HPDE6-E6E7 (cell line): ENCODE measurements around the gene REXO1.

ENCODE experiments used
- DNase-seq: peaks from one replicate; pipeline ENCODE4 v3.0.0; 2011; ENCODE audit warnings: missing footprints; ENCODE audit errors: extremely low spot score

The REXO1 gene

DNA sequence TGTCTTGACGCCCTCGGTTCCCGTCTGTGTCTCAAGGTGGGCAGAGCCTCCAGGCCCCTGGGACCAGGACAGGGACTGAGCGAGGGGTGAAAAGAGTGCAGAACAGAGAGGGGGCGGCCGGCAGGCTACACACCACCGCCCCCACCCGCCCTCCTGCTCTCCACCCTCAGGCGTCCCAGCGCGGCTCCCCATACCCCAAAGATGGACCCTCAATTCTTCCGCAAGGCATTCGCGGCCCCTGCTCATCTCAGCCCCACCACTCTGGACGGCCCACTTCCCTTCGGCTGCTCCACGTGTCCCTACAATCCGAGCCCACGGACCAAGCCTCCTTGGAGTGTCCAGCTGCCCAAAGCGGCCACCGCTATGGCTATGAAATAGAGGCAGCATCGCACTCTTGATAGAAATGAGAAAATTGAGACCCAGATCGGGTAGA is 13.3 kb upstream of the REXO1 start:
- no peak for DNase-seq

GRCh38 chr19:1860821-1861598 is 12.7 kb upstream of the REXO1 start:
- DNase-seq = no peak

- no peak for DNase-seq
These were observed 11.9 kb upstream of the REXO1 start for GRCh38 chr19:1860042-1860775.

DNA sequence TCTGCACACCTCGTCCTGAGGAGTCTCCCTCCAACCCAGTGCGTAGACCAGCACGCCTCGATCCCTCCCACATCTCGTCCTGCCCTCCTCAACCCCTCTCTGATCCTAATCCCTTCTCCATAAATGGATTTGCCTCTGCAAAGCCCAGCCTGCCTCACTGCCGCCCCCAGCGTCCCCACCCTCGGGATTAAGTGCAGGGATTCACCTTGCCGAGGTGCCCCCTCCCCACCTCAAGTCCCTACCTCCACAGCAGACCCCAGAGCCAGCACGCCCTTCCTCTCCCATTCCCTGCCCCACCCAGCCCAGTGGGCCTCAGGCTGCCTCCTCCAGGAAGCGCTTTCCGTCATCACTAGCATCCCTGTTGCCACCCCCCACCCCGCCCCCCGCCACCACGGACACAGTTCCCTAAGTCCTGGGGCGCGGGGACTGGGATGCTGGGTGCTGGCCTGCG is 11.1 kb upstream of the REXO1 start:
- DNase-seq = no peak

DNA sequence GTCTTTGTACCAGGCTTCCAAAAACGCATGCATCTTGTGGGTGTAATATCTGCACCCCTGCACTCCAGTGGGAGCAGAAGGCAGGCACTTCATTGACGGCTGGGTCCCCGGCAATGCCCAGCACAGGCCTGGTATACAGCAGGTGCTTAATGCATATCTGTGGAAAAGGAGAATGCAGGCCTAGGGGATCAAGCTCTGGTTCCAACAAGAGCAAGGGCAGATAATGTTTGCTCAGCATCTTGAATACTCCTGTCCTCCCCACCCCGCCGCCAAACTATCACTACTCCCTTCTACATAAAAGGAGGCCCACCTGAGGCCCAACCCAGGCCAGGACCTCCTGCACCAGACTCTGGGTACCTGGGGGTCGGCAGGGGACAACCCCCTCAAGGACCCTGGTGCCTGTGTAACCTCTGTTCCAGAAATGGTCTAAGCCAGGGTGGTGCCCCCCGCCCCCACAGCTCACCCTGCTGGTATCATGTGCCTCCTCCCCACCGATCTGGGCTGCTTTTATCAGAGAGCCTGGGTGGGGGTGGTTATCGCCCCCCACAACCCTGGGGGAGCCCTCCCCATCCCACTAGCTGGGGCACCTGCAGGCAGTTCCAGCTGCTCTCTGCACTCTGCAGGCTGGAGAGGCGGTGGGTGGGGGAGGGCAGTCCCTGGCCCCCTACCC is 10.3 kb upstream of the REXO1 start:
- DNase-seq = no peak

- DNase-seq = no peak
These were observed 9.5 kb upstream of the REXO1 start for GRCh38 chr19:1857648-1858326.

- peak; percentile 84 for DNase-seq
These were observed 8.7 kb upstream of the REXO1 start for GRCh38 chr19:1856698-1857603.

- DNase-seq = no peak
These were observed 8.0 kb upstream of the REXO1 start for GRCh38 chr19:1856345-1856697.

GRCh38 chr19:1855828-1856255 is 7.6 kb upstream of the REXO1 start:
- DNase-seq = no peak

DNA sequence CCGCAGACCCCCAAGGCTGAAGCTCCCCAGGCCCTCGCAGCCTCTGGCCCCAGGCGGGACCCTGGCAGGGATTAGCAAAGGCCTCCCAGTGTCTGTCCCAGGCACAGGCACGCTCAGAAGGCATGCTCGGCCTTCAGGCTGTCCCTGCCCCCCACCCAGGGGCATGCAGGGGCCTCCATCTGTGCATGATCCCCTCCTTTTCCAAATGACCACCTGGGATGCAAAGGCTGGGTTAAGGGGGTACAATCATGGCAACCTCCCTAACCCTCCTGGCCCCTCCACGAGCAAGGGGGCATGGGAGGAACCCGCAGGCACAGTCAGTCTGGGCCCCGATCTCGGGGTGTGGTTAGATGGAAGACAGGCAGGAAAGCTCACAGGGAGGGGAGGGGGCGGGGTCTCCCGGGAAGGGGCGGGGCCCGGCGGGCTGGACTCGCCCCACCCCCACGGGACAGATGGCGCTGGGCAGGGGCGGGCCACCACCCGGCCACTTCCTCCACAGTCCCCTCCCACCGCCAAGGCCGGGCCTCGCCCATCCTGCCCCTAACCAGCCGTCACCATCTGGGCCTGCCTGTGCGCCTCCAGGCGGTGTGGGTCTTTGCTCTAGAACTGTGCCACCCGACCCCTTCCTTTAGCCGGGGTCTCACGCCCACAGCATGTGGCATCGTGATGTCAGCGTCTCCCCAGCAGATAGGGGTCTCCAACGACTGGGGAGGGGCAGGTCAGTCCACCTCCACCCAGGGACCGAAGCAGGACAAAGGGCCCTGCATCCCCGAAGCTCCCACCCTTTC is 7.0 kb upstream of the REXO1 start:
- peak; percentile 89 for DNase-seq

DNA sequence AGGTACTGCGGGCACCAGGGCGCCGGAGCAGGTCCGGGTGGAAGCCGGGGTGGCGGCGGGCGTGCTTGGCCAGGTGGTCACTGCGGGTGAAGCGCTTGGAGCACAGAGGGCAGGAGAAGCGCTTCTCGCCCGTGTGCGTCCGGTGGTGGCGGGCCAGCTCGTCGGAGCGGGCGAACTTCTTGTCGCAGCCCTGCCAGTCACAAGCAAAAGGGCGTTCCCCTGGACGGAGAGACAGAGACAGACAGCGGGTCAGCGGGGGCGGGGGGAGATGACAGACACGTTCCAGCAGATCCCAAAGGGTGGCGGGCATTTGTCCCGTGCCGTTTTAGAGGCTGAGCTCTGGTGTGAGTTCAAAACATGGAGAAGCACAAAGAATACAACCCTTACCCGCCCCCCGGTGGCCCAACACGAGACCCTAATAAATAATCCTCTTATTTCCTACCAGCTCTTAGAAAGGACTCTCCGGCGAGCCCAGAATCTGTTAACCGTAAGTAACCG is 6.3 kb upstream of the REXO1 start:
- DNase-seq = no peak

GRCh38 chr19:1854039-1854541 is 5.8 kb upstream of the REXO1 start:
- no peak for DNase-seq

GRCh38 chr19:1853295-1854038 is 5.2 kb upstream of the REXO1 start:
- DNase-seq = peak; percentile 73

- no peak for DNase-seq
These were observed 4.4 kb upstream of the REXO1 start for GRCh38 chr19:1852581-1853128.

DNA sequence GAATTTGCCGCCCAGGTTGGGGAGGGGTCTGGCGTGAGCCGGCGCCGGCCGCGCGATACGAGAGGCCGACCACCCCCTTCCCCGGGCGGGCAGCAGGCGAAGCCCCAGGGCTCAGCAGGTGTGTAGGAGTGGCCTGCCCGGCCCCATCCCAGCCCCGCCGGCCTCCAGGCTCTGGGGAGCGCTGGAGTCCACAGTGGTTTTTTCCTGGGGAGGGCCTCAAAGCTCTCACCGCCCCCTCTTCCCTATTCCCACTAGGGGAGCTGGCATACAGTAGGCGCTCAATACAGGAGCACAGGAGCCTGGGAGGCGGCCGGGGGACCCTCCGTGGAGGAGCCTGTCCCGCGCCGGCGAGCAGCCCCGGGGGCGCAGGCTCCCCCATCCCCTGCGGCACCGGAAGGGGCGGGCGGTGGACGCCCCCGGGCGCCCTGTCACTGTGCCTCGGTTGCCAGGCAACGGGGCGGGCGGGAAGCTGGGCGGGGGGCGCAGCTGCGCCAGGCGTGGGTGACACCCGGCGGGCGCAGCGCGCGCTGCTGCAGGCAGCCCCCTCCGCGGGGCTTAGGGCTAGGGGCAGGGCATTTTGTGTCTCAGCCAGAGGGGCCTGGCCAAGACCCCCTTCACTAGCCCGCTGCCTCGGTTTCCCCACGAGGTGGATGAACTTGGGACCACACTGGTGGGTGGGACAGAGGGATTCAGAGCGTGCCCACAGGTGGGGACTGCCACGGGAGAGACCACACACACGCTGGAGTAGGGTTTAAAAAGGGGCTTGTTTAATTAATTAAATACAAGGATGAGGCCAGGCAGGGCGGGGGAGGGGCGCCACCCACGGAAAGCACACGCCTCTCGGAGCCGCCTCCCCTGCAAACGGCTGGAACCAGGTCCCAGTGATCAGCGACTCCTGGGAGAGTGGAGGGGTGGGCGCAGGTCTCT is 3.6 kb upstream of the REXO1 start:
- no peak for DNase-seq

DNA sequence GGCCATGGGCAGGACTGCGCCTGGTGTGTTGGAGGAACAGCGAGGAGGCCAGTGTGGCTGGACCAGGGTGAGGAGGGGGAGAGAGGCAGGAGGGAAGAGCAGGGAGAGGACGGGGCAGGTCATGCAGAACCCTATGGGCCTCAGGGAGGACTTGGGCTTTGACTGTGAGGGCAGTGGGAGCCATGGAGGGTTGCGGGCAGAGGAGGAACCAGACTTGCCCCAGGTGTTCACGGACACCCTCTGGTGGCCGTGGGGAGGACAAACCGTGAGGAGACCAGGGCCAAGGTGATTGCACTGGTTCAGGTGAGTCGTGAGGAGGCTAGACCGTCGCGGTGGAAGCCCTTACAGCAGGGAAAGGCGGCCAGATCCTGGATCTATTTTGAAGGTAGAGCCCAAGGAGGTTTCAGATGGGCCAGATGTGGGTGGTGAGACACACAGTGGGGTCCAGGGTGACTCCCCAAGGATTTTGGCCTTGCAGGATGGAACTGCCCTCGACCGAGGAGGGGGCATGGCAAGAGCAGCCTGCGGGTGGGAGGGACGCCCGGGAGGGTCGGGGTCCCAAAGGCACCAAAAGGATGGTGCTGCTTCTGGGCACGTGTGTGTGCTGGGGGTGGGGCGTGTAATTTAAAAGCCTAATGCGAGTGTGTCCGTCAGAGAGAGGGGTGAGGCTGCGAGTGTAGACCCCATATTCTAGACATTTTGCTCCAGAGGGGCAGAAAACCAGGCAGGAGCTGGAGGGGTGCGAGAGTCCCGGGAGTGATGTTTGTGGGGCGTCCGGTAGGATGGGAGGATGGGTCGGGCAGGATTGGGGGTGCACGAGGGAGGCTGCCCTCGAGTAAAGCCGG is 2.7 kb upstream of the REXO1 start:
- no peak for DNase-seq
